Endothelial cell of umbilical vein (primary cell): ENCODE measurements around the gene MYOCD. TPM values are rescaled to one million over a fixed set of nuclear protein-coding genes. Genes with fewer than 3 reads are reported as not detected.

Experiments used
- BruUV-seq: library from RNA; stranded (reverse); fragments of 400-500 nt; replicated peaks from 2 replicates; lab custom pipeline; 2021; lab: Mats Ljungman, UMichigan
- CTCF ChIA-PET: fragments of 300-600, 350-600 bp; sonication (Branson Sonifier 250); formaldehyde crosslinking; loops from one replicate; lab custom pipeline; 2021; ENCODE audit warnings: antibody characterized with exemption, inconsistent platforms; lab: Charles Lee
- POLR2A ChIA-PET: fragments of 300-600, 350-600 bp; sonication (Branson Sonifier 250); formaldehyde crosslinking; loops from one replicate; lab custom pipeline; 2021; ENCODE audit warnings: antibody characterized with exemption, inconsistent platforms; lab: Charles Lee
- DNase-seq: peaks from one replicate; pipeline ENCODE4 v3.0.0-alpha.2; 2011; ENCODE audit warnings: low read depth, low spot score
- FAIRE-seq: peaks from 2 replicates; lab custom pipeline; 2011; peaks lifted over from hg19 to GRCh38; lab: Jason Lieb, UNC
- H2AFZ ChIP-seq: 2 replicates; pipeline ENCODE4 v1.6.0; 2012; ENCODE audit warnings: low read depth, low read length, control low read depth, inconsistent platforms
- H3K27ac ChIP-seq: 2 replicates; pipeline ENCODE4 v1.5.1; 2011; ENCODE audit warnings: low read depth, mild to moderate bottlenecking, control low read depth, low read length, moderate library complexity; ENCODE audit not compliant: insufficient read depth
- H3K27me3 ChIP-seq, 2 experiments: 2 replicates each; pipeline versions ENCODE4 v1.6.0 to v1.6.1; 2011; ENCODE audit warnings: low read length in 2 of 2, mixed read lengths in 1 of 2; ENCODE audit not compliant: control insufficient read depth in 2 of 2, insufficient read depth in 2 of 2
- H3K36me3 ChIP-seq, 2 experiments: 2 replicates in 1 of 2; 3 replicates in 1 of 2; pipeline ENCODE4 v1.5.1; 2011; ENCODE audit warnings: low read length in 2 of 2, mild to moderate bottlenecking in 1 of 2, moderate library complexity in 1 of 2; ENCODE audit not compliant: control insufficient read depth in 2 of 2, insufficient read depth in 2 of 2; ENCODE audit errors: extremely low read depth in 1 of 2
- H3K4me1 ChIP-seq: 3 replicates; pipeline ENCODE4 v1.5.1; 2011; ENCODE audit warnings: mild to moderate bottlenecking, low read length; ENCODE audit not compliant: control insufficient read depth, insufficient read depth; ENCODE audit errors: extremely low read depth
- H3K4me2 ChIP-seq: 2 replicates; pipeline ENCODE4 v1.6.1; 2011; ENCODE audit warnings: low read length, control low read depth, mixed read lengths; ENCODE audit not compliant: insufficient read depth
- H3K4me3 ChIP-seq, 3 experiments: fragments of 200-600 bp in 1 of 3; sonication (generic), shearing (Covaris generic) in 1 of 3; replicated peaks in 1 of 3; 2 replicates each; pipeline ENCODE4 v1.5.1; 2011 to 2016; ENCODE audit warnings: control low read depth in 3 of 3, low read length in 3 of 3, mild to moderate bottlenecking in 2 of 3, inconsistent platforms in 1 of 3, low read depth in 1 of 3, moderate library complexity in 1 of 3; ENCODE audit not compliant: insufficient read depth in 1 of 3
- H3K79me2 ChIP-seq: 2 replicates; pipeline ENCODE4 v1.6.0; 2012; ENCODE audit warnings: low read length, inconsistent platforms; ENCODE audit not compliant: control insufficient read depth, insufficient read depth
- H3K9ac ChIP-seq: replicated peaks from 2 replicates; pipeline ENCODE3; 2011; ENCODE audit warnings: low read length, control low read depth; ENCODE audit not compliant: insufficient read depth; ENCODE audit errors: extremely low read depth
- H3K9me1 ChIP-seq: replicated peaks from 3 replicates; pipeline ENCODE4 v1.6.0; 2011; ENCODE audit warnings: mild to moderate bottlenecking, low read length; ENCODE audit not compliant: control insufficient read depth, insufficient read depth; ENCODE audit errors: extremely low read depth
- H3K9me3 ChIP-seq: replicated peaks from 2 replicates; pipeline ENCODE4 v1.5.1; 2012; ENCODE audit warnings: low read length, inconsistent platforms; ENCODE audit not compliant: control insufficient read depth, insufficient read depth
- H4K20me1 ChIP-seq: replicated peaks from 2 replicates; pipeline ENCODE3; 2011; ENCODE audit warnings: mild to moderate bottlenecking, low read length; ENCODE audit not compliant: control insufficient read depth, insufficient read depth; ENCODE audit errors: extremely low read depth
- CTCF ChIP-seq, 2 donors: IDR thresholded peaks; 1 replicate in 1 of 2; 2 replicates in 1 of 2; pipeline ENCODE4 v1.5.1; 2011; ENCODE audit warnings: low read length in 2 of 2, mild to moderate bottlenecking in 2 of 2, moderate library complexity in 2 of 2, control low read depth in 1 of 2, inconsistent platforms in 1 of 2, low read depth in 1 of 2; ENCODE audit not compliant: insufficient read depth in 1 of 2; ENCODE audit errors: extremely low read depth in 1 of 2
- EZH2 ChIP-seq: IDR thresholded peaks from 2 replicates; pipeline ENCODE4 v1.6.1; 2012; ENCODE audit warnings: borderline replicate concordance, low read depth, mild to moderate bottlenecking, moderate library complexity, low read length, inconsistent platforms; ENCODE audit not compliant: severe bottlenecking
- FOS ChIP-seq: IDR thresholded peaks from 2 replicates; pipeline ENCODE4 v1.6.1; 2011; ENCODE audit warnings: mild to moderate bottlenecking, low read length, moderate library complexity, borderline replicate concordance; ENCODE audit not compliant: insufficient read depth
- GATA2 ChIP-seq: IDR thresholded peaks from 2 replicates; pipeline ENCODE4 v1.7.0; 2011; ENCODE audit warnings: low read depth, mild to moderate bottlenecking, moderate library complexity, mixed read lengths, low read length; ENCODE audit not compliant: insufficient read length, insufficient read depth
- JUN ChIP-seq: IDR thresholded peaks from 2 replicates; pipeline ENCODE4 v1.6.1; 2011; ENCODE audit warnings: borderline replicate concordance, low read depth; ENCODE audit not compliant: insufficient read length, insufficient read depth
- MYC ChIP-seq: IDR thresholded peaks from one replicate; pipeline ENCODE4 v1.6.1; 2011; ENCODE audit warnings: mild to moderate bottlenecking, low read depth, low read length
- POLR2A ChIP-seq: IDR thresholded peaks from 2 replicates; pipeline ENCODE4 v1.6.1; 2012; ENCODE audit warnings: low read depth, mild to moderate bottlenecking, control low read depth, low read length
- POLR2AphosphoS5 ChIP-seq: IDR thresholded peaks from 2 replicates; pipeline ENCODE4 v1.6.1; 2012; ENCODE audit warnings: low read depth, mild to moderate bottlenecking, control low read depth, low read length, moderate library complexity; ENCODE audit not compliant: insufficient read depth
- dilution Hi-C: fragments of 300-500 bp; cut with MboI; formaldehyde crosslinking; loops from one replicate; pipeline ENCODE4 v1.15.0; 2019; ENCODE audit warnings: low sequenced_read_pairs; ENCODE audit not compliant: extremely low pct_ligation_motif_present
- intact Hi-C: fragments of 100-400 bp; cut with micrococcal nuclease; formaldehyde crosslinking; loops from one replicate; pipeline ENCODE4 v1.10.0; 2022
- polyA plus RNA-seq, 4 experiments: library from polyadenylated mRNA; depleted of rRNA in 3 of 4; stranded (reverse) in 3 of 4; unstranded in 1 of 4; fragments of >200 nt; gene quantifications; 2 replicates each; pipeline versions ENCODE4 v1.2.1 to v1.2.3, GENCODE V29; 2011 to 2012; ENCODE audit warnings: missing spikeins in 1 of 4
- total RNA-seq: library from RNA; stranded (reverse); gene quantifications from 2 replicates; pipeline ENCODE4 v1.2.3, GENCODE V29; 2021
- TF ChIP-seq, protein P1 (sequence below): IDR thresholded peaks from 2 replicates; pipeline ENCODE4 v1.6.1; 2011; ENCODE audit not compliant: insufficient read depth, insufficient read length

MYOCD gene
- total and polyA plus RNA-seq, 2 donors (not counting 3 experiments of a cell fraction or from before 2014, with no cell fraction given), result not detected

DNA sequence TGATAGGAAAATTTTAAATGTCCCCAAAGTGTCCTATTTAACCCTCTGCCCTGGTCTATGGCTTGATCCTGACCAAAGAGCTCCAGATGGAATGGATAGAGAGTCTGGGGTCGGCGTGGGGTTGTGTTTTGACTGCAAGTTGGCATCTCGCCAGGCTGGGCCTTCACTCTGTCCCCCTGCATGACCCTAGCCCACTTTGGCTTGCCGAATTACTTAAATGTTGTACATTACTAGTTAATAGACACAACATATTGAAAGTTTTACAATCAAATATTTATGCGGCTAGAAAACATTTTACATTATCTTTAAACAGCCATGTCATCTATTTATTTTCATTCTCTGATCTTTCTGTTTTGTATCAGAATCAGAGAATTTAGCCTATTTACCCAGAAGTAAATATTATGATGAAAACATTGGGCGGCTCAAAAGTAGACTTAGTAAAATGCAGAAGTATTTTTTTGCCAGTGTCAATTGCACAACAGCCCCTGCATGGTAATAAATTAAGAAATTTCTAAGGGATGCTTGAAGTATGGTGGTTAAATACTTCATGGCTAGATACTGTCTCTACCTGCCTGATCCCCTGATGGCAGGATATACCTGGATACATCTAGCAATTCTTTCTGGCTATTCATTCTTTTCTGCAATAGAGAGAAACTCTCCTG is 18.8 kb upstream of the MYOCD start:
- Histone ChIP-seq H3K4me3 (no peak overlapping the region), H3K9me3 (no peaks in the 10 kb centered on the region), H3K9me1 (no peaks in the 10 kb centered on the region), H2AFZ (no peak overlapping the region), H3K36me3 (no peaks in the 10 kb centered on the region), H3K79me2 (no peaks in the 10 kb centered on the region), H3K27ac (no peak overlapping the region), H3K4me1 (no peaks in the 10 kb centered on the region), H3K4me2 (no peak overlapping the region), H4K20me1 (no peaks in the 10 kb centered on the region), H3K9ac (no peak overlapping the region), H3K27me3 (no peaks in the 10 kb centered on the region)
- FAIRE-seq (no peak), DNase-seq (no peak)
- TF ChIP-seq CTCF (IDR thresholded peaks at IDR 0.05; ENCODE audit: extremely low read depth in 1 of 2, insufficient read depth in 1 of 2, low read depth in 1 of 2, low read length in 2 of 2) (no peak), GATA2 (no peak), JUN (no peak), MYC (no peak), EZH2 (no peak), POLR2A (no peak), FOS (no peak), POLR2AphosphoS5 (no peak)
- TF ChIP-seq, protein P1, sequence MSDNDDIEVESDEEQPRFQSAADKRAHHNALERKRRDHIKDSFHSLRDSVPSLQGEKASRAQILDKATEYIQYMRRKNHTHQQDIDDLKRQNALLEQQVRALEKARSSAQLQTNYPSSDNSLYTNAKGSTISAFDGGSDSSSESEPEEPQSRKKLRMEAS, result no peak
- no TSS peak for BruUV-seq
- ChIA-PET POLR2A (no interaction called here), CTCF (no interaction called here)
- intact Hi-C loops, result no loop called here
- dilution Hi-C loops, result no loop called here
